Measurements from ENCODE around the gene CHD2.

- TF ChIP-seq CTCF (IDR thresholded peaks at IDR 0.05) (peak; percentile 83 to 95 (median 88)), POLR2A (IDR thresholded peaks at IDR 0.05) (peak in 3 of 4 donors; percentile 39 to 52 (median 46)), EP300 (IDR thresholded peaks at IDR 0.05) (peak in 3 of 4 donors; percentile 63 to 87 (median 72)), POLR2AphosphoS5 (IDR thresholded peaks at IDR 0.05) (peak; percentile 41 to 70)
These were observed 17.7 kb downstream of the CHD2 start for GRCh38 chr15:92917598-92918407.

Measured in upper lobe of left lung (tissue), 4 donors.